ENCODE results near the gene INKA2. TPM values are rescaled to one million over a fixed set of nuclear protein-coding genes. Genes with fewer than 3 reads are reported as not detected.
A peak's percentile ranks its signal among the peaks of the same experiment; 100 is the strongest.

INKA2 gene
- total RNA-seq, 1 donor from 2014 or later = 4.5 TPM

GRCh38 chr1:111778066-111778465 lies 38.9 kb upstream of the INKA2 start:
- FAIRE-seq = no peak
- H3K4me3 ChIP-seq (ENCODE audit: low read depth, low read length) = no peak overlapping the region
- no peaks in the 10 kb centered on the region for H3K36me3 ChIP-seq (ENCODE audit: control insufficient read depth, insufficient read depth, low read length)
- peaks cover 2% of the 10 kb centered on the region for H3K27me3 ChIP-seq (ENCODE audit: control insufficient read depth, insufficient read depth, low read length)
- no peak for TF ChIP-seq CTCF (IDR thresholded peaks at IDR 0.05; ENCODE audit: insufficient read depth, low read length, severe bottlenecking)
- no peak for DNase-seq (ENCODE audit: low read depth)

DNA sequence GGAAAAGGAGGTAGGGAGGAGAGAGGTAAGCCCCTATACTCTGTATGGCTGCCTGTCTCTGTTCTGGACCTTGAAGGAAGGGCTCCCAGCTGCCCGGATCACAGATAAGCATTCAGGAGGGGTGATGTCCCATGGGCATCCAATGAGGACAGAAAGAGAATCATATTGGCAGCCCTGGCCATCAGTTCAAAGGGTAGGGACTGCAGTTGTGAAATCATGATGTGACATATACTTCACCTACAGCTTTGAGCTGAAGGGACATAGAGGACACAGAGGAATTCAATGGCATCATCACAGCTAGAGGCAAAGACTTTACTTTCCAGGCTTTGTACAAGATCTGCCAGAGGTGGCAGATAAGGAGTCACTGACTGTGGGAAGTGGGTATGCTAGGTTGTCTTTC lies 38.1 kb upstream of the INKA2 start:
- DNase-seq (ENCODE audit: low read depth) = no peak
- Histone ChIP-seq H3K36me3 (ENCODE audit: control insufficient read depth, insufficient read depth, low read length) (no peaks in the 10 kb centered on the region), H3K4me3 (ENCODE audit: low read depth, low read length) (no peak overlapping the region), H3K27me3 (ENCODE audit: control insufficient read depth, insufficient read depth, low read length) (peaks cover 2% of the 10 kb centered on the region)
- peak; percentile 18 for FAIRE-seq
- no peak for TF ChIP-seq CTCF (IDR thresholded peaks at IDR 0.05; ENCODE audit: insufficient read depth, low read length, severe bottlenecking)

GRCh38 chr1:111776861-111777260 lies 37.7 kb upstream of the INKA2 start:
- FAIRE-seq (peak; percentile 72), DNase-seq (ENCODE audit: low read depth) (no peak)
- Histone ChIP-seq H3K27me3 (ENCODE audit: control insufficient read depth, insufficient read depth, low read length) (peaks cover 2% of the 10 kb centered on the region), H3K36me3 (ENCODE audit: control insufficient read depth, insufficient read depth, low read length) (no peaks in the 10 kb centered on the region), H3K4me3 (ENCODE audit: low read depth, low read length) (no peak overlapping the region)
- TF ChIP-seq CTCF (IDR thresholded peaks at IDR 0.05; ENCODE audit: insufficient read depth, low read length, severe bottlenecking) = no peak

- no peak for TF ChIP-seq CTCF (IDR thresholded peaks at IDR 0.05; ENCODE audit: insufficient read depth, low read length, severe bottlenecking)
- FAIRE-seq (no peak), DNase-seq (ENCODE audit: low read depth) (no peak)
- no peaks in the 10 kb centered on the region for H3K36me3 ChIP-seq (ENCODE audit: control insufficient read depth, insufficient read depth, low read length)
- no peak overlapping the region for H3K4me3 ChIP-seq (ENCODE audit: low read depth, low read length)
- H3K27me3 ChIP-seq (ENCODE audit: control insufficient read depth, insufficient read depth, low read length) = peaks cover 2% of the 10 kb centered on the region
Observed at GRCh38 chr1:111776391-111776790, 37.2 kb upstream of the INKA2 start.

GRCh38 chr1:111775966-111776365 lies 36.8 kb upstream of the INKA2 start:
- FAIRE-seq = no peak
- no peaks in the 10 kb centered on the region for H3K36me3 ChIP-seq (ENCODE audit: control insufficient read depth, insufficient read depth, low read length)
- peaks cover 2% of the 10 kb centered on the region for H3K27me3 ChIP-seq (ENCODE audit: control insufficient read depth, insufficient read depth, low read length)
- DNase-seq (ENCODE audit: low read depth) = no peak
- H3K4me3 ChIP-seq (ENCODE audit: low read depth, low read length) = no peak overlapping the region
- no peak for TF ChIP-seq CTCF (IDR thresholded peaks at IDR 0.05; ENCODE audit: insufficient read depth, low read length, severe bottlenecking)

GRCh38 chr1:111770916-111771315 lies 31.7 kb upstream of the INKA2 start:
- no peak for TF ChIP-seq CTCF (IDR thresholded peaks at IDR 0.05; ENCODE audit: insufficient read depth, low read length, severe bottlenecking)
- no peaks in the 10 kb centered on the region for H3K27me3 ChIP-seq (ENCODE audit: control insufficient read depth, insufficient read depth, low read length)
- H3K36me3 ChIP-seq (ENCODE audit: control insufficient read depth, insufficient read depth, low read length) = peaks cover 2% of the 10 kb centered on the region
- H3K4me3 ChIP-seq (ENCODE audit: low read depth, low read length) = no peak overlapping the region
- FAIRE-seq (no peak), DNase-seq (ENCODE audit: low read depth) (no peak)
